ENCODE results near the gene KNG1. TPM values are rescaled to one million over a fixed set of nuclear protein-coding genes. Genes with fewer than 3 reads are reported as not detected.

The KNG1 gene
- total and polyA plus RNA-seq, 10 of the 15 experiments (the other 5 are each of a cell fraction or from before 2014, with no cell fraction given) = 0.21 TPM; not detected in 9

GRCh38 chr3:186783058-186783730 is 66.0 kb downstream of the KNG1 start, which contains the start of gene EIF4A2 (continued):
- peak; percentile 95 for TF ChIP-seq ZNF687 (IDR thresholded peaks at IDR 0.05)
- TF ChIP-seq ETV6 (conservative IDR thresholded peaks at IDR 0.05 in 1 of 2, IDR thresholded peaks at IDR 0.05 in 1 of 2; ENCODE audit: borderline replicate concordance in 1 of 2, low read depth in 1 of 2) = 0 out of 4 replicates have a peak, but pooled peaks of 1 of the 2 experiments have one; percentile 4
- peak; percentile 8 for TF ChIP-seq GABPA (IDR thresholded peaks at IDR 0.05; ENCODE audit: low read depth)
- no peak for TF ChIP-seq SIX5 (IDR thresholded peaks at IDR 0.05; ENCODE audit: low read depth, low read length, severe bottlenecking)
- TF ChIP-seq BCLAF1 (IDR thresholded peaks at IDR 0.05) = no peak
- peak; percentile 34 for TF ChIP-seq E4F1 (IDR thresholded peaks at IDR 0.05; ENCODE audit: borderline replicate concordance, partially characterized antibody)
- no peak for TF ChIP-seq ZNF622 (IDR thresholded peaks at IDR 0.05)
- TF ChIP-seq BRCA1 (IDR thresholded peaks at IDR 0.05; ENCODE audit: low read depth, low read length) = no peak
- TF ChIP-seq TCF12 (IDR thresholded peaks at IDR 0.05; ENCODE audit: low read depth, low read length) = peak; percentile 86; the same call in 1 of the 2 replicates
- TF ChIP-seq CHD1 (IDR thresholded peaks at IDR 0.05; ENCODE audit: low read depth, low read length) = peak; percentile 89
- no peak for TF ChIP-seq FOS (IDR thresholded peaks at IDR 0.05; ENCODE audit: borderline replicate concordance, extremely low read depth, insufficient read length)
- TF ChIP-seq ASH2L (IDR thresholded peaks at IDR 0.05; ENCODE audit: borderline replicate concordance, low read depth) = peak; percentile 89; the same call in 1 of the 2 replicates
- TF ChIP-seq CHD4 (IDR thresholded peaks at IDR 0.05) = no peak
- no peak for TF ChIP-seq NFXL1 (IDR thresholded peaks at IDR 0.05; ENCODE audit: borderline replicate concordance)
- peak; percentile 97 for TF ChIP-seq SMAD1 (IDR thresholded peaks at IDR 0.05; ENCODE audit: low read depth, partially characterized antibody)
- TF ChIP-seq SUZ12 (IDR thresholded peaks at IDR 0.05; ENCODE audit: unreplicated experiment) = no peak
- TF ChIP-seq ZBTB33 (IDR thresholded peaks at IDR 0.05) = no peak

Data from GM12878 (cell line).